Measurements from ENCODE around the gene SYT7.

The SYT7 gene

GRCh38 chr11:61602775-61603569 is 22.1 kb upstream of the SYT7 start:
- no peak for DNase-seq (ENCODE audit: low read depth, low spot score)
- Histone ChIP-seq H3K27ac (no peak overlapping the region), H3K9ac (ENCODE audit: insufficient read length) (no peak overlapping the region), H3K9me3 (ENCODE audit: low read depth, low read length) (no peaks in the 10 kb centered on the region), H3K4me3 (no peak overlapping the region), H3K36me3 (ENCODE audit: insufficient read depth, low read length) (no peaks in the 10 kb centered on the region)
- TF ChIP-seq FOXP2 (optimal IDR thresholded peaks at IDR 0.05; ENCODE audit: control extremely low read depth, extremely low read length, insufficient read depth) (no peak), POLR2AphosphoS5 (IDR thresholded peaks at IDR 0.05; ENCODE audit: borderline replicate concordance, low read depth, low read length) (no peak), EZH2 (IDR thresholded peaks at IDR 0.05) (no peak)

GRCh38 chr11:61601512-61601911 is 20.6 kb upstream of the SYT7 start:
- Histone ChIP-seq H3K36me3 (ENCODE audit: insufficient read depth, low read length) (no peaks in the 10 kb centered on the region), H3K4me3 (no peak overlapping the region), H3K9ac (ENCODE audit: insufficient read length) (no peak overlapping the region), H3K27ac (no peak overlapping the region), H3K9me3 (ENCODE audit: low read depth, low read length) (no peaks in the 10 kb centered on the region)
- no peak for DNase-seq (ENCODE audit: low read depth, low spot score)
- TF ChIP-seq POLR2AphosphoS5 (IDR thresholded peaks at IDR 0.05; ENCODE audit: borderline replicate concordance, low read depth, low read length): no peak
- no peak for TF ChIP-seq EZH2 (IDR thresholded peaks at IDR 0.05)
- no peak for TF ChIP-seq FOXP2 (optimal IDR thresholded peaks at IDR 0.05; ENCODE audit: control extremely low read depth, extremely low read length, insufficient read depth)

GRCh38 chr11:61599968-61600710 is 19.3 kb upstream of the SYT7 start:
- no peaks in the 10 kb centered on the region for H3K36me3 ChIP-seq (ENCODE audit: insufficient read depth, low read length)
- H3K27ac ChIP-seq: no peak overlapping the region
- no peak overlapping the region for H3K9ac ChIP-seq (ENCODE audit: insufficient read length)
- no peak overlapping the region for H3K4me3 ChIP-seq
- DNase-seq (ENCODE audit: low read depth, low spot score): no peak
- H3K9me3 ChIP-seq (ENCODE audit: low read depth, low read length): no peaks in the 10 kb centered on the region
- TF ChIP-seq EZH2 (IDR thresholded peaks at IDR 0.05): no peak
- TF ChIP-seq POLR2AphosphoS5 (IDR thresholded peaks at IDR 0.05; ENCODE audit: borderline replicate concordance, low read depth, low read length): no peak
- TF ChIP-seq FOXP2 (optimal IDR thresholded peaks at IDR 0.05; ENCODE audit: control extremely low read depth, extremely low read length, insufficient read depth): no peak

- Histone ChIP-seq H3K9ac (ENCODE audit: insufficient read length) (no peak overlapping the region), H3K4me3 (no peak overlapping the region), H3K27ac (no peak overlapping the region), H3K9me3 (ENCODE audit: low read depth, low read length) (no peaks in the 10 kb centered on the region), H3K36me3 (ENCODE audit: insufficient read depth, low read length) (no peaks in the 10 kb centered on the region)
- DNase-seq (ENCODE audit: low read depth, low spot score): no peak
- no peak for TF ChIP-seq FOXP2 (optimal IDR thresholded peaks at IDR 0.05; ENCODE audit: control extremely low read depth, extremely low read length, insufficient read depth)
- TF ChIP-seq POLR2AphosphoS5 (IDR thresholded peaks at IDR 0.05; ENCODE audit: borderline replicate concordance, low read depth, low read length): no peak
Observed at GRCh38 chr11:61598886-61599868, 18.3 kb upstream of the SYT7 start.

- no peak for TF ChIP-seq FOXP2 (optimal IDR thresholded peaks at IDR 0.05; ENCODE audit: control extremely low read depth, extremely low read length, insufficient read depth)
- TF ChIP-seq POLR2AphosphoS5 (IDR thresholded peaks at IDR 0.05; ENCODE audit: borderline replicate concordance, low read depth, low read length): no peak
- no peak for TF ChIP-seq EZH2 (IDR thresholded peaks at IDR 0.05)
- H3K4me3 ChIP-seq: no peak overlapping the region
- DNase-seq (ENCODE audit: low read depth, low spot score): no peak
Observed at GRCh38 chr11:61598374-61598773, 17.5 kb upstream of the SYT7 start.

GRCh38 chr11:61596990-61597389 is 16.1 kb upstream of the SYT7 start:
- Histone ChIP-seq H3K4me3 (no peak overlapping the region), H3K9ac (ENCODE audit: insufficient read length) (no peak overlapping the region), H3K27ac (no peak overlapping the region), H3K9me3 (ENCODE audit: low read depth, low read length) (no peaks in the 10 kb centered on the region), H3K36me3 (ENCODE audit: insufficient read depth, low read length) (no peaks in the 10 kb centered on the region)
- DNase-seq (ENCODE audit: low read depth, low spot score): no peak
- TF ChIP-seq POLR2AphosphoS5 (IDR thresholded peaks at IDR 0.05; ENCODE audit: borderline replicate concordance, low read depth, low read length): no peak
- no peak for TF ChIP-seq EZH2 (IDR thresholded peaks at IDR 0.05)
- TF ChIP-seq FOXP2 (optimal IDR thresholded peaks at IDR 0.05; ENCODE audit: control extremely low read depth, extremely low read length, insufficient read depth): no peak

More at GRCh38 chr11:61598374-61598773, 17.5 kb upstream of the SYT7 start:
- Histone ChIP-seq H3K9ac (ENCODE audit: insufficient read length) (no peak overlapping the region), H3K36me3 (ENCODE audit: insufficient read depth, low read length) (no peaks in the 10 kb centered on the region), H3K27ac (no peak overlapping the region), H3K9me3 (ENCODE audit: low read depth, low read length) (no peaks in the 10 kb centered on the region)

GRCh38 chr11:61596542-61596941 is 15.7 kb upstream of the SYT7 start:
- no peak for DNase-seq (ENCODE audit: low read depth, low spot score)
- H3K9ac ChIP-seq (ENCODE audit: insufficient read length): no peak overlapping the region
- no peak overlapping the region for H3K27ac ChIP-seq
- no peaks in the 10 kb centered on the region for H3K36me3 ChIP-seq (ENCODE audit: insufficient read depth, low read length)
- no peaks in the 10 kb centered on the region for H3K9me3 ChIP-seq (ENCODE audit: low read depth, low read length)
- TF ChIP-seq EZH2 (IDR thresholded peaks at IDR 0.05) (no peak), POLR2AphosphoS5 (IDR thresholded peaks at IDR 0.05; ENCODE audit: borderline replicate concordance, low read depth, low read length) (no peak), FOXP2 (optimal IDR thresholded peaks at IDR 0.05; ENCODE audit: control extremely low read depth, extremely low read length, insufficient read depth) (no peak)
- H3K4me3 ChIP-seq: no peak overlapping the region

- Histone ChIP-seq H3K9me3 (ENCODE audit: low read depth, low read length) (no peaks in the 10 kb centered on the region), H3K36me3 (ENCODE audit: insufficient read depth, low read length) (no peaks in the 10 kb centered on the region), H3K9ac (ENCODE audit: insufficient read length) (no peak overlapping the region), H3K4me3 (no peak overlapping the region), H3K27ac (no peak overlapping the region)
- TF ChIP-seq FOXP2 (optimal IDR thresholded peaks at IDR 0.05; ENCODE audit: control extremely low read depth, extremely low read length, insufficient read depth) (no peak), POLR2AphosphoS5 (IDR thresholded peaks at IDR 0.05; ENCODE audit: borderline replicate concordance, low read depth, low read length) (no peak), EZH2 (IDR thresholded peaks at IDR 0.05) (no peak)
- no peak for DNase-seq (ENCODE audit: low read depth, low spot score)
Observed at GRCh38 chr11:61594907-61595257, 14.0 kb upstream of the SYT7 start.
